Type B pancreatic cell (in vitro differentiated cells): ENCODE results near the gene TESMIN. TPM values are rescaled to one million over a fixed set of nuclear protein-coding genes. Genes with fewer than 3 reads are reported as not detected.
A peak's percentile ranks its signal among the peaks of the same experiment; 100 is the strongest.

ENCODE experiments used
- DNase-seq: peaks from one replicate; pipeline ENCODE4 v3.0.0; 2021; ENCODE audit warnings: mixed read lengths; ENCODE audit not compliant: unreplicated experiment; ENCODE audit errors: extremely low spot score
- H3K27ac Mint-ChIP-seq: 2 replicates; pipeline ENCODE4 v1.8.0; 2021; ENCODE audit warnings: mild to moderate bottlenecking, mixed read lengths
- H3K27me3 Mint-ChIP-seq: 2 replicates; pipeline ENCODE4 v1.8.0; 2021; ENCODE audit warnings: mixed read lengths
- H3K36me3 Mint-ChIP-seq: 2 replicates; pipeline ENCODE4 v1.8.0; 2021; ENCODE audit warnings: mixed read lengths
- H3K4me1 Mint-ChIP-seq: one replicate; pipeline ENCODE4 v1.8.0; 2021; ENCODE audit warnings: mixed read lengths; ENCODE audit not compliant: unreplicated experiment
- H3K4me3 Mint-ChIP-seq: 2 replicates; pipeline ENCODE4 v1.8.0; 2021; ENCODE audit warnings: mild to moderate bottlenecking, mixed read lengths
- H3K9me3 Mint-ChIP-seq: 2 replicates; pipeline ENCODE4 v1.8.0; 2021; ENCODE audit warnings: mixed read lengths
- CTCF ChIP-seq: fragments of 200-600 bp; sonication (generic); conservative IDR thresholded peaks from 2 replicates; pipeline ENCODE4 v1.5.0; 2021; ENCODE audit warnings: antibody characterized with exemption, mild to moderate bottlenecking
- total RNA-seq: library from RNA; stranded (reverse); gene quantifications from 2 replicates; pipeline ENCODE4 v1.2.1, GENCODE V29; 2021; ENCODE audit warnings: low replicate concordance

TESMIN gene
- total RNA-seq, 1 donor from 2014 or later = 6.7 TPM

DNA sequence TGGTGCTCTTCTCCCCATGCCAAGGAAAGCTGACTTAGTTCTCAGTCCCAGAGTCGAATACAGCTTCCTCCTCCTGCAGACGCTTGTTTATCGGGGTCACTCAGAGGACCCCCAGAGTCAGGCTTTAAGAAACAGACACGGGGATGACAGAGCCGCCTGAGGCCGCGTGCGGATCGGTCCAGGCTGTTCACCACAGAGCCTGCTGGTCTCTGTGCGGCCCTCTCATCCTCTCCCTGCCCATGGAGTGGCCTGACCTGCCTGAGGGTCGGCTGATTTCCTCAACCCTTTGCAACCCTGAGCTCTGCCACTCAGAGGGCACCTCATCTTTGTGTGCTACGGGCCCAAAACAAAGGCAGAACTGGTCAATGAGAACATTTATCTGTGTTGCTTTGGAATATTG is 64.8 kb downstream of the TESMIN start:
- no peak for TF ChIP-seq CTCF

GRCh38 chr11:68685656-68686380 is 65.5 kb downstream of the TESMIN start:
- no peak overlapping the region for H3K27ac Mint-ChIP-seq
- peaks cover 80% of the 10 kb centered on the region for H3K27me3 Mint-ChIP-seq
- DNase-seq = no peak
- H3K36me3 Mint-ChIP-seq = no peaks in the 10 kb centered on the region
- TF ChIP-seq CTCF = no peak
- H3K4me3 Mint-ChIP-seq = peak overlapping the region; percentile 75
- H3K9me3 Mint-ChIP-seq = no peaks in the 10 kb centered on the region
- H3K4me1 Mint-ChIP-seq = peaks cover 4% of the 10 kb centered on the region

More for the DNA sequence above, 64.8 kb downstream of the TESMIN start:
- H3K36me3 Mint-ChIP-seq = no peaks in the 10 kb centered on the region
- peaks cover 87% of the 10 kb centered on the region for H3K27me3 Mint-ChIP-seq
- H3K27ac Mint-ChIP-seq = no peak overlapping the region
- peaks cover 10% of the 10 kb centered on the region for H3K4me1 Mint-ChIP-seq
- no peak for DNase-seq
- H3K9me3 Mint-ChIP-seq = no peaks in the 10 kb centered on the region
- H3K4me3 Mint-ChIP-seq = peak overlapping the region; percentile 75

DNA sequence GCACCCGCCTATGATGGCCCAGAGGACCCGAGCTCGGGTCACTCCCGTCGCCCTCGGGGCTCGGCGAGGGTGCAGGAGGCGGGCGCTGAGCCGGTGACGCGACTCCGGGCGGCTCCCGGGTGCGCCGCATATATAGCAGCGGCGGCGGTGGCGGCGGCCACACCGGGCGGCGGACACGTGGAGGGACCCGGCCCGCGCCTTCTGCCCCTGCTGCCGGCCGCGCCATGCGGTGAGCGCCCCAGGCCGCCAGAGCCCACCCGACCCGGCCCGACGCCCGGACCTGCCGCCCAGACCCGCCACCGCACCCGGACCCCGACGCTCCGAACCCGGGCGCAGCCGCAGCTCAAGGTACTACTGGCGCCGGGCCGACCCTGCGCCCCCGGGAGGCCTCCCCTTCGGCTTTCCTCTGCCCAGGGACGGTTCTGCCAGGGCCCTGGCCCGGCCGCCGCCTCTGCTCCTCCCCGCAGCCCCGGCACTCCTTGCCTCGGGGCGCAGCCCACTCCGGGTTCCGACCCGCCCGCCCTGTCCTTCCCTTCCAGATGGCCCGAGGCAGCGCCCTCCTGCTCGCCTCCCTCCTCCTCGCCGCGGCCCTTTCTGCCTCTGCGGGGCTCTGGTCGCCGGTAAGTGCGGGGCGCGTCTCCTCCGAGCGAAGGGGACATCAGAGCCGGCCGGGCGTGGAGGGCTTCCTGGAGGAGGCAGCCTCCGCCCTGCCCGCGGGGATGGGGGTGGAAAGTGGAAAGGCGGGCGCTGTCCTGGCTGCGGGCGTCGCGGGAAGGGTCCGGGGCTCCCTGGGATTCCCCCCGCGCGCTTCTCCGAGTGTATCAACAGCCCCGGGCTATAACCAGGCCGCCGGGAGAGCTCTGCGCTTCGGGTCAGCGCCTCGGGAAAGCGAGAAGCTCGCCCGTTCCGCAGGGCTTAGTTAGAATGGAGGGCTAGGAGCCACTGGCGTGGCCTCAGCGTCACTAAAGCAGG is 66.6 kb downstream of the TESMIN start, which contains the start of gene GAL:
GAL (plus strand) TSS at position 160 of the 972 bp plus-strand sequence; CDS start at position 540, 380 bp downstream.
- no peak for TF ChIP-seq CTCF
- Mint-ChIP-seq H3K27ac (no peak within 1 kb of the TSS), H3K27me3 (peaks cover 69% of the 10 kb centered on the region)

GRCh38 chr11:68683536-68684384 is 67.6 kb downstream of the TESMIN start:
- Mint-ChIP-seq H3K4me1 (no peaks in the 10 kb centered on the region), H3K36me3 (no peaks in the 10 kb centered on the region), H3K9me3 (no peaks in the 10 kb centered on the region), H3K27ac (no peak overlapping the region), H3K4me3 (no peak overlapping the region), H3K27me3 (peaks cover 62% of the 10 kb centered on the region)
- no peak for DNase-seq
- no peak for TF ChIP-seq CTCF

More for the DNA sequence above, 66.6 kb downstream of the TESMIN start, which contains the start of gene GAL:
- no peaks in the 10 kb centered on the region for H3K9me3 Mint-ChIP-seq
- H3K4me1 Mint-ChIP-seq = no peaks in the 10 kb centered on the region
- no peak for DNase-seq
- no peaks in the 10 kb centered on the region for H3K36me3 Mint-ChIP-seq
- H3K4me3 Mint-ChIP-seq = peak within 1 kb of the TSS; percentile 69

DNA sequence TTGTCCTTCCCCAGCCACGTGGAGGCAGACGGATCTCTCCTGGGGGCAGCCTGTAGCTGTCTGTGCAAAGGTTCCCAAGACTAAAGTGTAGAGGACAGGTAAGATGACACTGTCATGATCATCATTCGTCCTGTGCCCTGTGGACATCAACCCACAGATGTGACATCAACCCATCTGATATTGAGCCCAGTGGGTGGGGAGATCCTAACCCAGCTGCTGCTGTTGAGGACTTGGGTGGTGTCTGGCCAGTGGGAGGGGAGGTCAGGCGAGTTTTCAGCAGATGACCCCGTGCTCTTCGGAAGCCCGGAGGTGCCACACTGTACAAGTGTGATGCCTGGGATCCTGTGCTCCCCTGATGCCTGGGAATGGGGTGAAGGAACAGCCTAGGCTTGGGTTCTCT is 68.2 kb downstream of the TESMIN start:
- no peaks in the 10 kb centered on the region for H3K36me3 Mint-ChIP-seq
- DNase-seq = no peak
- no peaks in the 10 kb centered on the region for H3K9me3 Mint-ChIP-seq
- TF ChIP-seq CTCF = no peak
- H3K27ac Mint-ChIP-seq = no peak overlapping the region
- H3K4me3 Mint-ChIP-seq = no peak overlapping the region
- no peaks in the 10 kb centered on the region for H3K4me1 Mint-ChIP-seq
- H3K27me3 Mint-ChIP-seq = peaks cover 58% of the 10 kb centered on the region
